H1 (cell line): ENCODE results near the gene MSL1. TPM values are rescaled to one million over a fixed set of nuclear protein-coding genes. Genes with fewer than 3 reads are reported as not detected.

ENCODE experiments used
- CTCF ChIA-PET: fragments of 300-600 bp; sonication (Branson Sonifier 250); formaldehyde crosslinking; loops from one replicate; lab custom pipeline; 2021; ENCODE audit not compliant: partially characterized antibody; lab: Charles Lee
- POLR2A ChIA-PET: fragments of 300-600 bp; sonication (Branson Sonifier 250); formaldehyde crosslinking; loops from one replicate; lab custom pipeline; 2021; ENCODE audit warnings: inconsistent platforms; ENCODE audit not compliant: partially characterized antibody; lab: Charles Lee
- DNase-seq, 2 experiments: peaks; one replicate each; pipeline versions ENCODE4 v3.0.0 to v3.0.0-alpha.2; 2010 to 2022; ENCODE audit warnings: low spot score in 2 of 2, low read depth in 1 of 2, mixed read lengths in 1 of 2
- FAIRE-seq: peaks from 2 replicates; lab custom pipeline; 2011; peaks lifted over from hg19 to GRCh38; lab: Jason Lieb, UNC
- H2AFZ ChIP-seq: 2 replicates; pipeline ENCODE4 v1.8.1; 2012; ENCODE audit warnings: low read length, inconsistent platforms
- H2AK5ac ChIP-seq: 2 replicates; pipeline ENCODE4 v1.6.1; 2013; ENCODE audit warnings: low read depth, low read length
- H2BK120ac ChIP-seq: replicated peaks from 2 replicates; pipeline ENCODE3; 2013; ENCODE audit warnings: low read depth, low read length, inconsistent platforms
- H2BK12ac ChIP-seq: 2 replicates; pipeline ENCODE4 v1.6.1; 2013; ENCODE audit warnings: low read depth, low read length
- H2BK15ac ChIP-seq: 2 replicates; pipeline ENCODE4 v1.6.1; 2013; ENCODE audit warnings: low read length
- H2BK20ac ChIP-seq: 2 replicates; pipeline ENCODE4 v1.6.1; 2013; ENCODE audit warnings: low read length
- H2BK5ac ChIP-seq: 2 replicates; pipeline ENCODE4 v1.6.1; 2013; ENCODE audit warnings: low read depth, low read length
- H3K14ac ChIP-seq: 2 replicates; pipeline ENCODE4 v1.6.1; 2013; ENCODE audit warnings: inconsistent platforms; ENCODE audit not compliant: insufficient read length
- H3K18ac ChIP-seq: 2 replicates; pipeline ENCODE4 v1.6.1; 2013; ENCODE audit warnings: low read length; ENCODE audit errors: extremely low read depth
- H3K23ac ChIP-seq: 2 replicates; pipeline ENCODE4 v1.6.1; 2013; ENCODE audit warnings: inconsistent platforms; ENCODE audit not compliant: insufficient read length
- H3K23me2 ChIP-seq: 2 replicates; pipeline ENCODE4 v1.6.1; 2013; ENCODE audit warnings: low read depth, low read length
- H3K27ac ChIP-seq: 2 replicates; pipeline ENCODE4 v1.6.1; 2011; ENCODE audit warnings: low read depth, low read length, inconsistent platforms
- H3K27me3 ChIP-seq, 4 experiments: replicated peaks in 1 of 4; 1 replicate in 1 of 4; 2 replicates in 3 of 4; pipeline versions ENCODE4 v1.6.1 to v1.8.1; 2011 to 2013; ENCODE audit warnings: low read length in 3 of 4, mild to moderate bottlenecking in 3 of 4, inconsistent platforms in 2 of 4, mixed read lengths in 2 of 4, moderate library complexity in 1 of 4; ENCODE audit not compliant: control insufficient read depth in 3 of 4, insufficient read depth in 3 of 4; ENCODE audit errors: extremely low read depth in 1 of 4
- H3K36me3 ChIP-seq, 4 experiments: 2 replicates each; pipeline versions ENCODE4 v1.6.1 to v1.8.1; 2011 to 2013; ENCODE audit warnings: mild to moderate bottlenecking in 4 of 4, low read length in 3 of 4, moderate library complexity in 2 of 4, control low read depth in 1 of 4, inconsistent platforms in 1 of 4; ENCODE audit not compliant: insufficient read depth in 4 of 4, control insufficient read depth in 2 of 4
- H3K4ac ChIP-seq: replicated peaks from 2 replicates; pipeline ENCODE3; 2013; ENCODE audit warnings: low read length, low read depth, mixed read lengths, inconsistent platforms; ENCODE audit not compliant: insufficient read length
- H3K4me1 ChIP-seq, 4 experiments: replicated peaks in 1 of 4; 1 replicate in 1 of 4; 2 replicates in 3 of 4; pipeline versions ENCODE4 v1.6.1 to v1.8.1; 2011 to 2013; ENCODE audit warnings: low read length in 3 of 4, inconsistent platforms in 2 of 4, mixed read lengths in 1 of 4; ENCODE audit not compliant: insufficient read depth in 4 of 4, control insufficient read depth in 3 of 4
- H3K4me2 ChIP-seq, 2 experiments: 2 replicates each; pipeline versions ENCODE4 v1.6.1 to v1.8.1; 2011 to 2013; ENCODE audit warnings: low read depth in 2 of 2, low read length in 2 of 2, control low read depth in 1 of 2, inconsistent platforms in 1 of 2, mild to moderate bottlenecking in 1 of 2; ENCODE audit not compliant: insufficient read depth in 1 of 2
- H3K4me3 ChIP-seq, 4 experiments: fragments of 200-600, 300-600 bp in 1 of 4; sonication (generic), shearing (Covaris generic), sonication (Bioruptor Twin) in 1 of 4; 2 replicates each; pipeline versions ENCODE4 v1.5.1 to v1.8.1; 2011 to 2016; ENCODE audit warnings: low read length in 4 of 4, low read depth in 3 of 4, control low read depth in 2 of 4, inconsistent platforms in 2 of 4, mild to moderate bottlenecking in 2 of 4, mixed read lengths in 1 of 4, moderate library complexity in 1 of 4; ENCODE audit not compliant: insufficient read depth in 2 of 4; ENCODE audit errors: extremely low read depth in 1 of 4
- H3K56ac ChIP-seq: replicated peaks from 2 replicates; pipeline ENCODE3; 2013; ENCODE audit warnings: low read depth, mild to moderate bottlenecking, mixed read lengths, low read length, inconsistent platforms; ENCODE audit not compliant: insufficient read length
- H3K79me1 ChIP-seq: 2 replicates; pipeline ENCODE4 v1.6.1; 2013; ENCODE audit warnings: low read depth, low read length, control low read depth
- H3K79me2 ChIP-seq, 2 experiments: 2 replicates each; pipeline versions ENCODE4 v1.6.1 to v1.8.1; 2012 to 2013; ENCODE audit warnings: low read length in 2 of 2, mild to moderate bottlenecking in 2 of 2, inconsistent platforms in 1 of 2; ENCODE audit not compliant: insufficient read depth in 2 of 2, control insufficient read depth in 1 of 2
- H3K9ac ChIP-seq, 4 experiments: replicated peaks in 1 of 4; 1 replicate in 1 of 4; 2 replicates in 3 of 4; pipeline versions ENCODE4 v1.6.1 to v1.8.1; 2011 to 2013; ENCODE audit warnings: low read depth in 3 of 4, low read length in 3 of 4, control low read depth in 2 of 4, mild to moderate bottlenecking in 2 of 4, moderate library complexity in 2 of 4, inconsistent platforms in 1 of 4; ENCODE audit errors: extremely low read depth in 1 of 4
- H3K9me3 ChIP-seq, 2 experiments: 2 replicates each; pipeline versions ENCODE4 v1.6.1 to v1.8.1; 2012 to 2013; ENCODE audit warnings: mild to moderate bottlenecking in 2 of 2, moderate library complexity in 2 of 2, control low read depth in 1 of 2, inconsistent platforms in 1 of 2, low read depth in 1 of 2, low read length in 1 of 2, mixed read lengths in 1 of 2; ENCODE audit not compliant: insufficient read depth in 2 of 2
- H4K20me1 ChIP-seq, 2 experiments: replicated peaks in 1 of 2; 2 replicates each; pipeline versions ENCODE3 to v1.8.1; 2011 to 2013; ENCODE audit warnings: inconsistent platforms in 2 of 2, low read length in 2 of 2, mild to moderate bottlenecking in 1 of 2; ENCODE audit not compliant: insufficient read depth in 2 of 2, control insufficient read depth in 1 of 2
- H4K5ac ChIP-seq: 2 replicates; pipeline ENCODE4 v1.6.1; 2013; ENCODE audit warnings: low read length, low read depth, mixed read lengths, inconsistent platforms; ENCODE audit not compliant: insufficient read length
- H4K8ac ChIP-seq: 2 replicates; pipeline ENCODE4 v1.8.0; 2013; ENCODE audit warnings: mild to moderate bottlenecking, moderate library complexity, low read length, inconsistent platforms; ENCODE audit not compliant: insufficient read depth; ENCODE audit errors: extremely low read depth
- H4K91ac ChIP-seq: replicated peaks from 2 replicates; pipeline ENCODE3; 2013; ENCODE audit warnings: low read length, mixed read lengths, inconsistent platforms; ENCODE audit not compliant: insufficient read length
- ATF3 ChIP-seq: IDR thresholded peaks from 2 replicates; pipeline ENCODE4 v1.6.1; 2011; ENCODE audit warnings: low read depth, mild to moderate bottlenecking, low read length; ENCODE audit not compliant: insufficient read depth
- BRCA1 ChIP-seq: IDR thresholded peaks from 2 replicates; pipeline ENCODE4 v1.6.1; 2012; ENCODE audit warnings: low read depth, low read length, improper control_type of control experiment
- MAFK ChIP-seq: IDR thresholded peaks from 2 replicates; pipeline ENCODE4 v1.6.1; 2012; ENCODE audit warnings: low read depth, mild to moderate bottlenecking, improper control_type of control experiment, low read length
- WGBS, 2 experiments: shearing (Covaris generic) in 1 of 2; methylation state at CpG; one replicate each; pipeline versions ENCODE4 v1.1.6 to v1.1.7; 2013 to 2015; ENCODE audit warnings: low lambda C conversion rate in 2 of 2, mixed read lengths in 2 of 2, inconsistent platforms in 1 of 2, low coverage in 1 of 2, missing lambda C conversion rate in 1 of 2; ENCODE audit not compliant: insufficient replicate concordance in 2 of 2, insufficient coverage in 1 of 2, insufficient read length in 1 of 2; ENCODE audit errors: extremely low coverage in 1 of 2, missing lambda C conversion rate in 1 of 2; 5-methylcytosine and 5-hydroxymethylcytosine counted together
- polyA plus RNA-seq, 7 experiments: library from polyadenylated mRNA; depleted of rRNA in 3 of 7; stranded (reverse) in 5 of 7; unstranded in 2 of 7; fragments of >200 nt in 5 of 7; fragments of 200-250 nt in 2 of 7; gene quantifications; 1 replicate in 5 of 7; 2 replicates in 1 of 7; 4 replicates in 1 of 7; pipeline versions ENCODE4 v1.2.1 to v1.2.3, GENCODE V29; 2011 to 2013; ENCODE audit warnings: missing spikeins in 2 of 7, mixed read lengths in 2 of 7
- total RNA-seq: library from RNA; stranded (reverse); fragmentation: NEBNext Ultra II Directional; extraction: Animal tissue kit (Norgen Biotek cat#: 25700); gene quantifications from 2 replicates; pipeline ENCODE4 v1.2.1, GENCODE V29; 2021

The MSL1 gene
- total and polyA plus RNA-seq, 2 of the 8 experiments (the other 6 are each of a cell fraction or from before 2014, with no cell fraction given), result 24.1 to 66.5 TPM

- Histone ChIP-seq H4K8ac (no peak overlapping the region), H2AK5ac (peak overlapping the region; percentile 75; the same call in 1 of the 2 replicates), H3K4me1 (peaks cover 22 to 33% (median 29%) of the 10 kb centered on the region in 4 experiments), H2BK5ac (peak overlapping the region; percentile 97), H3K27me3 (no peaks in the 10 kb centered on the region; a peak in 1 of 7 replicates), H3K79me2 (no peaks in the 10 kb centered on the region), H2BK15ac (no peak overlapping the region), H2BK20ac (peak overlapping the region; percentile 15), H3K23me2 (no peaks in the 10 kb centered on the region), H3K14ac (no peak overlapping the region), H3K56ac (peak overlapping the region; percentile 56), H4K20me1 (no peaks in the 10 kb centered on the region), H3K4ac (peak overlapping the region; percentile 48), H4K5ac (peak overlapping the region; percentile 85), H3K23ac (no peak overlapping the region), H3K79me1 (no peaks in the 10 kb centered on the region), H3K27ac (peak overlapping the region; percentile 93), H3K4me3 (peak overlapping the region in 2 of 4 experiments; percentile 20 to 53; a peak in 4 of 8 replicates), H2AFZ (no peak overlapping the region), H3K9ac (peak overlapping the region in 3 of 4 experiments; percentile 13 to 79 (median 26); a peak in 4 of 7 replicates), H3K18ac (peak overlapping the region; percentile 98), H4K91ac (peak overlapping the region; percentile 4), H3K36me3 (no peaks in the 10 kb centered on the region), H2BK120ac (peak overlapping the region; percentile 67), H2BK12ac (peak overlapping the region; percentile 100; the same call in 1 of the 2 replicates), H3K4me2 (peak overlapping the region; percentile 62 to 69), H3K9me3 (no peaks in the 10 kb centered on the region)
- ChIA-PET CTCF (interaction anchor here (0.5 to 8.9 kb wide), 24 partner anchors 13 to 1726 kb away, joined by 3 to 135 read pairs (median 16); partner anchors contain the start of genes CASC3, CSF3, MSL1 and NR1D1), POLR2A (interaction anchor here (0.6 to 16.7 kb wide), 25 partner anchors 10 to 283 kb away, joined by 3 to 399 read pairs (median 4); partner anchors contain the start of genes CASC3, CSF3, MED24 and MSL1)
- DNase-seq, result no peak
- WGBS, 2 experiments, result 59% methylated on average over 5 of the region's 5 CpGs; no CpG with 5 or more reads in 1 of the 2 experiments
- no peak for FAIRE-seq
- TF ChIP-seq ATF3 (no peak), MAFK (no peak), BRCA1 (no peak)
These were observed 7.9 kb upstream of the MSL1 start for GRCh38 chr17:40113907-40114245.
